Epithelial cell of esophagus (primary cell): ENCODE results near the gene ITGA2.

Source experiments
- DNase-seq: peaks from one replicate; pipeline ENCODE4 v3.0.0; 2010; ENCODE audit warnings: low read depth
- H3K4me3 ChIP-seq: 2 replicates; pipeline ENCODE4 v1.5.1; 2011; ENCODE audit warnings: mild to moderate bottlenecking, low read length, control low read depth
- CTCF ChIP-seq: IDR thresholded peaks from 2 replicates; pipeline ENCODE4 v1.5.1; 2011; ENCODE audit warnings: low read depth, mild to moderate bottlenecking, low read length, control low read depth, inconsistent platforms; ENCODE audit not compliant: insufficient read depth; ENCODE audit errors: missing control alignments

ITGA2 gene

GRCh38 chr5:52989025-52989780 lies at the start of gene ITGA2:
Gene ITGA2, plus strand, starts transcription at chr5:52989352. Its CDS starts 117 bp downstream, at chr5:52989469.
- TF ChIP-seq CTCF, result no peak
- H3K4me3 ChIP-seq, result peak within 1 kb of the TSS; percentile 85
- DNase-seq, result peak; percentile 87

GRCh38 chr5:52943285-52943684 lies 45.9 kb upstream of the ITGA2 start:
- peak; percentile 46 for TF ChIP-seq CTCF
- no peak overlapping the region for H3K4me3 ChIP-seq
- peak; percentile 31 for DNase-seq

- no peak for TF ChIP-seq CTCF
- DNase-seq, result no peak
- H3K4me3 ChIP-seq, result no peak overlapping the region
Observed at GRCh38 chr5:52943808-52944207, 45.3 kb upstream of the ITGA2 start.

DNA sequence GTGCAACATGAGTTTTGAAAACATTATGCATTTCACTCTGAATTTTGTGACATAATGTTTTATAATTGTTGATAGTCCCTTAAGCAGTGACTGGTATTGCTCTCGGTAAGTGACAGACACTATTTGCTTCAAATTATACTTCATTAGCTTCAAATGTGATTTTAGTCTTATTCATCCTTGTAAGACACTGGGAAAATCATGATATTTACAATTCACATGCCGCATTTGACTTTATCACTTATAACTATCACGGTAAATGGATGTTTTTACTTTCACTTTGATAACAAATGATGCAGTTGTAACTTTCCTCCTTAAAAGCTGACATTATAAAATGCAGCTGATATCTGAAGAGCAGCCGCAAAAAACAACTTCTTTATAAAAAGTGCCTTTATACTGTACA lies 44.1 kb upstream of the ITGA2 start:
- DNase-seq, result no peak
- no peak overlapping the region for H3K4me3 ChIP-seq
- TF ChIP-seq CTCF, result no peak

DNA sequence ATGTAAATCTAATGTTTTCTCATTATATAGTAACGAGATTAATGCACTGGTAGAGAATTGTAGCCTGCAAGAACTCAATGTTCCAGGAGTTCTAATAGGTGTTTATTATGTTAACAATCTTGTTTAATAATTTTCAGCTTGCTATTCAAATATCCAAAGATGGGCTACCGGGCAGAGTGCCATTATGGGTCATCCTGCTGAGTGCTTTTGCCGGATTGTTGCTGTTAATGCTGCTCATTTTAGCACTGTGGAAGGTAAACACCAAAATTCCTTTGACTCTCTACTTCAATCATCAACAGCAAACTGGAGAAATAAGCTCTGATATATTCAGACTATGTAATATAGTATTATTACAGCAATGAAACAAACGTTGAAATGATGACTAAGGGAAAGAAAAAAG lies 41.9 kb upstream of the ITGA2 start:
- TF ChIP-seq CTCF, result no peak
- DNase-seq, result no peak
- H3K4me3 ChIP-seq, result no peak overlapping the region

DNA sequence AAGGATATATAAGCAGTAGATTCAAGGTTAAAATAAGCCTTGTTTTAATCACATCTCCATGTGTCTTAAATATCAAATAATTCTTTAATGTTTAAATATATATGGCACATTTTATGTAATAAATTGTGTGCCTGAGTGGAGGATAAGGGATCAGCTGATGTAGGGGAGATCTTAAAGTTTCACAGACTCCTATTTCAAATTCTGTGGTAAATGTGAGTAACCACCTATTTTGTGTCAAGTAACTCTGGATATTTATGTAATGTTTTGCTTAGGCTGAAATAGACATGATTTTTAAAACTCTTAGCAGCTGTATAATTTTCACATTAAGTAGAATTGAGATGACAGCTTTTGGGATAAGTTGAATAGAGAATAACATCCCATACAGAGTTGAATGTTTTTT lies 41.3 kb upstream of the ITGA2 start:
- DNase-seq, result no peak
- H3K4me3 ChIP-seq, result no peak overlapping the region
- TF ChIP-seq CTCF, result no peak
